Naive thymus-derived CD4-positive, alpha-beta T cell (primary cell): ENCODE data around the gene LARGE1. TPM values are rescaled to one million over a fixed set of nuclear protein-coding genes. Genes with fewer than 3 reads are reported as not detected.

Experiments used
- ATAC-seq: fragments of 150-1000 bp; cut with Tn5 transposase; 2 replicates; pipeline ENCODE4 v1.10.0; 2021; ENCODE audit warnings: mild to moderate bottlenecking, moderate library complexity
- CTCF ChIA-PET: fragments of 350-600 bp; sonication (Branson Sonifier 250); formaldehyde crosslinking; loops from one replicate; lab custom pipeline; 2021; ENCODE audit warnings: antibody characterized with exemption; lab: Charles Lee
- POLR2A ChIA-PET: fragments of 350-600 bp; sonication (Branson Sonifier 250); formaldehyde crosslinking; loops from one replicate; lab custom pipeline; 2021; ENCODE audit warnings: antibody characterized with exemption, inconsistent platforms; lab: Charles Lee
- DNase-seq, 9 donors: peaks; one replicate each; pipeline versions ENCODE4 v3.0.0 to v3.0.0-alpha.2; 2020 to 2022; ENCODE audit warnings: mixed read lengths in 1 of 9
- H3K27ac ChIP-seq: one replicate; pipeline ENCODE4 v1.7.0; 2013; ENCODE audit warnings: mild to moderate bottlenecking, low read depth, low read length, moderate library complexity
- H3K27me3 ChIP-seq, 2 donors: one replicate each; pipeline ENCODE4 v1.7.0; 2013; ENCODE audit warnings: low read length in 2 of 2, mild to moderate bottlenecking in 2 of 2, moderate library complexity in 2 of 2; ENCODE audit not compliant: control insufficient read depth in 2 of 2, insufficient read depth in 2 of 2
- H3K36me3 ChIP-seq, 3 experiments: 1 replicate in 2 of 3; 2 replicates in 1 of 3; pipeline ENCODE4 v1.7.0; 2013; ENCODE audit warnings: low read length in 3 of 3, mild to moderate bottlenecking in 3 of 3, moderate library complexity in 1 of 3; ENCODE audit not compliant: insufficient read depth in 3 of 3, control insufficient read depth in 2 of 3
- H3K4me1 ChIP-seq, 2 donors: one replicate each; pipeline ENCODE4 v1.7.0; 2013; ENCODE audit warnings: low read length in 2 of 2, mild to moderate bottlenecking in 2 of 2, moderate library complexity in 1 of 2; ENCODE audit not compliant: control insufficient read depth in 2 of 2, insufficient read depth in 2 of 2
- H3K4me3 ChIP-seq: 2 replicates; pipeline ENCODE4 v1.7.0; 2013; ENCODE audit warnings: mild to moderate bottlenecking, low read length
- H3K9me3 ChIP-seq, 3 experiments: 1 replicate in 2 of 3; 2 replicates in 1 of 3; pipeline ENCODE4 v1.7.0; 2013; ENCODE audit warnings: low read length in 3 of 3; ENCODE audit not compliant: control insufficient read depth in 2 of 3
- H3K27ac Mint-ChIP-seq, 9 donors: one replicate each; pipeline ENCODE4 v1.8.0; 2020 to 2022; ENCODE audit warnings: mixed read lengths in 9 of 9, mild to moderate bottlenecking in 8 of 9, moderate library complexity in 5 of 9, inconsistent platforms in 2 of 9
- H3K27me3 Mint-ChIP-seq, 5 donors: one replicate each; pipeline ENCODE4 v1.8.0; 2021 to 2022; ENCODE audit warnings: mixed read lengths in 5 of 5, mild to moderate bottlenecking in 1 of 5
- H3K36me3 Mint-ChIP-seq, 5 donors: one replicate each; pipeline ENCODE4 v1.8.0; 2020 to 2022; ENCODE audit warnings: mixed read lengths in 5 of 5, mild to moderate bottlenecking in 3 of 5, inconsistent platforms in 1 of 5
- H3K4me1 Mint-ChIP-seq, 7 donors: one replicate each; pipeline ENCODE4 v1.8.0; 2020 to 2022; ENCODE audit warnings: mixed read lengths in 7 of 7, mild to moderate bottlenecking in 3 of 7, inconsistent platforms in 1 of 7
- H3K4me3 Mint-ChIP-seq, 10 donors: one replicate each; pipeline ENCODE4 v1.8.0; 2020 to 2022; ENCODE audit warnings: mild to moderate bottlenecking in 10 of 10, mixed read lengths in 10 of 10, moderate library complexity in 6 of 10, inconsistent platforms in 2 of 10
- H3K9me3 Mint-ChIP-seq, 11 donors: one replicate each; pipeline ENCODE4 v1.8.0; 2020 to 2022; ENCODE audit warnings: mixed read lengths in 11 of 11, mild to moderate bottlenecking in 4 of 11, inconsistent platforms in 1 of 11, moderate library complexity in 1 of 11
- intact Hi-C, 2 donors: fragments of 100-400 bp; cut with micrococcal nuclease; formaldehyde crosslinking; loops; one replicate each; pipeline ENCODE4 v1.15.1; 2023
- polyA plus RNA-seq, 2 donors: library from polyadenylated mRNA; unstranded; fragments of 300-500 nt; fragmentation: Illumina TruSeq; gene quantifications; one replicate each; pipeline ENCODE4 v1.2.3, GENCODE V29; 2021
- total RNA-seq, 6 experiments: library from RNA in 5 of 6; stranded (reverse) in 5 of 6; gene quantifications; 1 replicate in 5 of 6; 2 replicates in 1 of 6; pipeline ENCODE4 v1.2.3 and lab custom pipeline; 2021 to 2026

Gene LARGE1
- total and polyA plus RNA-seq, 7 experiments from 2014 or later = 2.3 to 4.8 (median 3.0) TPM; not detected in 3

DNA sequence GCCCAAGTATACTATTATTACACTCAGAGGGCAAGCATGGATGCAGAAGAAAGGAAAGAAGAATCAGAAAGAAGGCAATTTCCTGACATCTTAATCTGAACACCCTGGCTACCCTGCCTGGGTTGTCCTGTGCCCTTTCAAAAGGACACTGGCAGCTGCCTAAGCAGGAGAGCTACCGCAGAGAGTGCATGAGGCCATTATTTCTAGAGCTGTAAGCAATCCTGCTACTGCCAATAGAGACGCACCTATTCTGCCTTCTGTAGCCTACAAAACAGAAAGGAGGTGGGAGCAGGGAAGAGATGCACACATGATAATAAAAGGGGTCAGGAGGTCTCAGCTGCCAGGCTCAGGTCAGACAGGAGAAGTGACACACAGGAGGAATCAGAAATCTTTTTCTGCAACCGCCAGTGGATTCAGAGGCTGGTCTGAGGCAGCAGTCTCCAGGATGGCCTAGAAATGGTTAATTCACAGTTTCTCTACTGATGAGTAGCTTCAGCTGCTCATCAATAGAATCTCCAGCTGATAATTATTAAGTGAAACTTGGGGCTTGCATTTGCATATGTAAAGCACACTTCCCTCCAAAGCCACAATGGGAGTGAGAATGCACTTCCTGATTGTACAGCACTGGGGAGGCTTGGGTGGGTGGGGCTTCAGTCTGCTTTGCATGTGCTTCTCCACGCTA, 253.9 kb downstream of the LARGE1 start:
- no peak for ATAC-seq
- peaks cover 0 to 15% (median 7%) of the 10 kb centered on the region in 5 donors for H3K27me3 Mint-ChIP-seq
- peaks cover 0 to 3% (median 0%) of the 10 kb centered on the region in 5 donors for H3K36me3 Mint-ChIP-seq
- no peaks in the 10 kb centered on the region for H3K4me1 ChIP-seq
- no peaks in the 10 kb centered on the region for H3K36me3 ChIP-seq
- intact Hi-C loops = no loop called here
- no peak overlapping the region for H3K4me3 Mint-ChIP-seq
- no peaks in the 10 kb centered on the region for H3K27me3 ChIP-seq
- peaks cover 0 to 5% (median 0%) of the 10 kb centered on the region in 7 donors for H3K4me1 Mint-ChIP-seq
- no peak for DNase-seq
- peaks cover 0 to 13% (median 6%) of the 10 kb centered on the region in 11 donors for H3K9me3 Mint-ChIP-seq
- H3K27ac ChIP-seq = no peak overlapping the region
- H3K9me3 ChIP-seq = no peaks in the 10 kb centered on the region
- H3K4me3 ChIP-seq = no peak overlapping the region
- CTCF ChIA-PET = no interaction called here
- no peak overlapping the region for H3K27ac Mint-ChIP-seq
- POLR2A ChIA-PET = no interaction called here

DNA sequence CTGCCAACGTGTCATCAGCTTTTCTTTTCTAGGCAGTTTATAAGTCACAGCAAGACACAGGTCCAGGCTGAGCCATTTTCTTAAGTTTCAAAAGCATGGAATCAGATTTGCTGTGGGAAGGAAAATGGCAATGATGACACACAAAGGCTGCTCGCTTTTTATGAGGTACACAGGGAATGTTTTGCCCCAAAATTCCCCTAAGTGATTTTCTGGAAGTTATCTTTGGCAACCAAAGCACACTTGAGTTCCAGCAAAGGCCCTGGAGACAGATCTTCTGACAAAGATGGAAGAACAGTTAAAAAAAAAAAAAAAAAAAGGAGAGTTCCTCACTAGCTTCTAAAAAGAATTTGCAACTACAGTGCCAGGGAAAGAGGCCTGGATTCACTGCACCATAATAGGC, 260.8 kb downstream of the LARGE1 start:
- H3K27me3 ChIP-seq = no peaks in the 10 kb centered on the region
- Mint-ChIP-seq H3K27me3 (peaks cover 0 to 13% (median 0%) of the 10 kb centered on the region in 5 donors), H3K4me1 (no peaks in the 10 kb centered on the region), H3K36me3 (no peaks in the 10 kb centered on the region), H3K4me3 (no peak overlapping the region), H3K9me3 (peaks cover 0 to 57% (median 15%) of the 10 kb centered on the region in 11 donors), H3K27ac (no peak overlapping the region)
- intact Hi-C loops = no loop called here
- ChIA-PET CTCF (no interaction called here), POLR2A (no interaction called here)
- no peak overlapping the region for H3K27ac ChIP-seq
- H3K36me3 ChIP-seq = no peaks in the 10 kb centered on the region
- H3K4me3 ChIP-seq = no peak overlapping the region
- no peak for ATAC-seq
- DNase-seq = no peak
- H3K9me3 ChIP-seq = peaks cover 0 to 6% (median 0%) of the 10 kb centered on the region in 3 experiments
- H3K4me1 ChIP-seq = no peaks in the 10 kb centered on the region

DNA sequence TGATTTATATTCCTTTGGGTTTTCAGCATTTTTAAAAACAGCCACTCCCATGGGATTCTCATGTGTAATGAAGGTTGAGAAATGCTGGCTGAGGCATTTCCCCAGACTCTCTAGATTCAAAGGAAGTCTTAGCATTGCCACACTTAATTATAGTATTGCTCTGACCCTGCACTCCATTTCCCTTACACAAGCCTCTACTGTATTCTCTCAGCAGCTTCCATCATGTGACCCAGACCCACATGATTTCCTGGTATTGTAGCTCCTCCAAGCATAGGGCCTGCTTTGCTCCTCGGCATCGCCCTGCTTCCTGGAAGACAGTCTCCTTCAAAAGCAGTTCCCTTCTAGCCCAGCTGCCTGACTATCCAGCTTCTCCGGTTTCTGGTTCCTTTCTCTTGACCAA, 261.5 kb downstream of the LARGE1 start:
- Histone ChIP-seq H3K9me3 (peaks cover 0 to 6% (median 0%) of the 10 kb centered on the region in 3 experiments), H3K4me3 (no peak overlapping the region), H3K36me3 (no peaks in the 10 kb centered on the region), H3K27me3 (no peaks in the 10 kb centered on the region), H3K27ac (no peak overlapping the region), H3K4me1 (no peaks in the 10 kb centered on the region)
- no peak overlapping the region for H3K4me3 Mint-ChIP-seq
- peaks cover 0 to 12% (median 0%) of the 10 kb centered on the region in 5 donors for H3K27me3 Mint-ChIP-seq
- DNase-seq (no peak), ATAC-seq (no peak)
- no peaks in the 10 kb centered on the region for H3K4me1 Mint-ChIP-seq
- H3K27ac Mint-ChIP-seq = no peak overlapping the region
- ChIA-PET CTCF (no interaction called here), POLR2A (no interaction called here)
- H3K36me3 Mint-ChIP-seq = no peaks in the 10 kb centered on the region
- H3K9me3 Mint-ChIP-seq = peaks cover 0 to 53% (median 15%) of the 10 kb centered on the region in 11 donors
- intact Hi-C loops = no loop called here

DNA sequence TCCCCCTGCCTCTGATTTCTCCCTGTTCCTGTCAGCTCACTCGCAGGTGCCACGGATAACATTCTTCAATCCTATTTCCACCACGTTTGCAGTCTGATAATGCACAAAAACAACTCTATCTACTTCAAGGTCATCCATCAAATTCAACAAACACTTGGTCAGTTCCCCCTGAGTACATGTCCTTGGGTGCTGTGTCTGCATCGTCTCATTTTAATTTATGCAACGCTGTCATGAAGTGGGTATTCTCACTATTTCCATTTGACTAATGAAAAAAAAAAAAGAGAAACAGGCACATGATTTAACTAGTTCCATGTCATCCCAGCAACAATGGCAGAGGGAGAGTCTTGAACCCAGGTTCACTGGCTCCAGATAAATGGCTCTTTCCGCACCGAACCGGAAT, 262.6 kb downstream of the LARGE1 start:
- POLR2A ChIA-PET = no interaction called here
- H3K9me3 Mint-ChIP-seq = peaks cover 0 to 45% (median 16%) of the 10 kb centered on the region in 11 donors

DNA sequence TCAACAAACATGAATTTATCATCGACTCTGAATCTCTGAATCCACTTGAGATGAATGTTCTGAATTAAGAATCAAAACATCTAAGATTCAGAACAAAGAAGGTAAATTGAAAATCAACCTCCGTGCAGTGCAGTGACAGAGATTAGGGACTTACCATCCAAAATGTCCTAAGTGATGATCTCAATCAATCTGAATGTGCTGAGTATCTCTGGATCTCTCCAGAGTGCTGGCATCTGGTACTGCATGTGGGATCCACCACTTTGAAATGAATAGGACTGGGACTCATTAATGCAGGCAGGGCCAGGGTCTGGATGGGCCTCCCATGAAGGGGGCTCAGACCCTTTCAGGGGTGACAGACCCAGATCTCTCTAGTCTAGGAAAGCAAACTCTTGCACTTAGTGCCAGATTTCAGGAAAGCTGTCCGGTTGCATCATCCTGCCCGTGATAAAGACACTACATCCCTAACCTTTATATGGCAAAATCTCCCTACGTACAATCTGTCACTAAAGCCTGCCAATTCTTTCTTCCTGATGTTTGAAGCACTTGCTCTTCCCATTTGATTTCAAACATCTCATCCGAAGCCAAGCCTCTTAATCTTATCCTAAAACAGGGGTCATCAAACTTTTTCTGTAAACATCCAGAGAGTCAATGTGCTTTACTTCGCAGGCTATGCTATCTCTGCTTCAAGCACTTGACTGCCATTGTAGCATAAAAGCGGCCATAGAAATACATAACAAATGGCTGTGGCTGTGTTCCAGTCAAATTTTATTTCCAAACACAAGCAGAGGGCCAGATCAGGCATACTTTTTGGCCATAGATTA, 263.3 kb downstream of the LARGE1 start:
- DNase-seq (no peak), ATAC-seq (no peak)
- intact Hi-C loops = no loop called here
- Histone ChIP-seq H3K4me3 (no peak overlapping the region), H3K27me3 (no peaks in the 10 kb centered on the region), H3K4me1 (no peaks in the 10 kb centered on the region), H3K9me3 (peaks cover 0 to 6% (median 0%) of the 10 kb centered on the region in 3 experiments), H3K36me3 (no peaks in the 10 kb centered on the region), H3K27ac (no peak overlapping the region)
- H3K36me3 Mint-ChIP-seq = no peaks in the 10 kb centered on the region
- ChIA-PET POLR2A (no interaction called here), CTCF (no interaction called here)
- H3K27ac Mint-ChIP-seq = no peak overlapping the region
- no peaks in the 10 kb centered on the region for H3K4me1 Mint-ChIP-seq
- H3K4me3 Mint-ChIP-seq = no peak overlapping the region
- H3K9me3 Mint-ChIP-seq = peaks cover 0 to 50% (median 15%) of the 10 kb centered on the region in 11 donors
- H3K27me3 Mint-ChIP-seq = peaks cover 0 to 6% (median 0%) of the 10 kb centered on the region in 5 donors

More for the DNA sequence above, 262.6 kb downstream of the LARGE1 start:
- Mint-ChIP-seq H3K27ac (no peak overlapping the region), H3K36me3 (no peaks in the 10 kb centered on the region), H3K4me1 (no peaks in the 10 kb centered on the region), H3K4me3 (no peak overlapping the region), H3K27me3 (peaks cover 0 to 8% (median 0%) of the 10 kb centered on the region in 5 donors)
- DNase-seq = no peak
- H3K27me3 ChIP-seq = no peaks in the 10 kb centered on the region
- no peak overlapping the region for H3K4me3 ChIP-seq
- H3K4me1 ChIP-seq = no peaks in the 10 kb centered on the region
- intact Hi-C loops = no loop called here
- no peak overlapping the region for H3K27ac ChIP-seq
- CTCF ChIA-PET = no interaction called here
- H3K36me3 ChIP-seq = no peaks in the 10 kb centered on the region
- peaks cover 0 to 6% (median 0%) of the 10 kb centered on the region in 3 experiments for H3K9me3 ChIP-seq
- no peak for ATAC-seq

DNA sequence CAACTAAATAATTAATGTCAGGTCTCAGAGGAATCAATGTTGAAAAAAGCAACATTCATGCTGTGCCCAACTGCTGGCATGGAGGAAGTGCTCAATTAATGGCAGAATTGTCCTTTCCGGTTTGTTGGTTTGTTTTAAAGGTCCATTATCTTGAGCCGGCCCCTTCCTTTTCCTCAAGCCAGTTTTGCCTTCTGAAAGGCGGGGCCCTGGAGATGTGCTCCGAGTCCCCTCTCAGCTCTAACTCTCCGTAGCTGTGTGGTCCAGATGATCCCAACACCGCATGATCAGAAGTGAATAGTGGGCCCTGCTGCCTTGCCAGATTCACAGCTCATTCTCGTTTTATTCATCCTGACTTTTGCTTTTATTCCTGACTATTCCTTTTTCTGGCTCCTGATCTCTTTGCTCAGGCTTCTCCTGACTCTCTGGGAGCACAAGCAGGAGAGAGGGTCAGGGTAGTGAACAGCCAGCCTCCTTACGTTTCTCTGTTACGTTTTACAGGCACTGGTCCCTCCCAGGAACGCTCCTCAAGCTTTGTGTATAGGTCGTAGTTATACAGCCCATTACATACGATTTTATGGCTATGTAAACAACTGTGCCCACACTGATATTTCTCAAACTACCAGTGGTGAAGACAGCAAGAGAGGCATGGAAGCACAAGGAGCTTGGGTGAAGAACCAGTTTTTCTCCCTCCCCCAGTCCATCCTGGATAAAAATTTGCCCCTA, 265.9 kb downstream of the LARGE1 start:
- Mint-ChIP-seq H3K4me3 (no peak overlapping the region), H3K36me3 (no peaks in the 10 kb centered on the region), H3K27me3 (peaks cover 0 to 6% (median 0%) of the 10 kb centered on the region in 5 donors), H3K4me1 (no peaks in the 10 kb centered on the region), H3K27ac (no peak overlapping the region), H3K9me3 (peaks cover 3 to 62% (median 20%) of the 10 kb centered on the region in 11 donors)
- Histone ChIP-seq H3K27ac (no peak overlapping the region), H3K4me3 (no peak overlapping the region), H3K27me3 (no peaks in the 10 kb centered on the region), H3K9me3 (peaks cover 0 to 6% (median 0%) of the 10 kb centered on the region in 3 experiments), H3K36me3 (no peaks in the 10 kb centered on the region), H3K4me1 (no peaks in the 10 kb centered on the region)
- POLR2A ChIA-PET = no interaction called here
- no peak for ATAC-seq
- DNase-seq = no peak
- intact Hi-C loops = no loop called here
- CTCF ChIA-PET = interaction anchor here (0.5 kb wide), 1 partner anchor 9 kb away, joined by 4 read pairs; no protein-coding TSS in a partner anchor
